HUES48 (cell line): ENCODE results near the gene TNS3.

Experiments used
- H3K27ac ChIP-seq: one replicate; pipeline ENCODE4 v1.7.0; 2013; ENCODE audit warnings: low read depth, low read length, inconsistent platforms
- H3K27me3 ChIP-seq: 2 replicates; pipeline ENCODE4 v1.6.1; 2013; ENCODE audit warnings: mild to moderate bottlenecking, low read length; ENCODE audit not compliant: control insufficient read depth, insufficient read depth
- H3K36me3 ChIP-seq: 2 replicates; pipeline ENCODE4 v1.6.1; 2013; ENCODE audit warnings: low read length; ENCODE audit not compliant: control insufficient read depth, insufficient read depth
- H3K4me1 ChIP-seq: 2 replicates; pipeline ENCODE4 v1.6.1; 2013; ENCODE audit warnings: mild to moderate bottlenecking, low read length; ENCODE audit not compliant: control insufficient read depth, insufficient read depth
- H3K4me3 ChIP-seq: 2 replicates; pipeline ENCODE4 v1.5.1; 2013; ENCODE audit warnings: mild to moderate bottlenecking, low read depth, low read length
- H3K9ac ChIP-seq: 2 replicates; pipeline ENCODE4 v1.6.1; 2013; ENCODE audit warnings: mild to moderate bottlenecking, low read depth, low read length, moderate library complexity
- H3K9me3 ChIP-seq: 2 replicates; pipeline ENCODE4 v1.6.1; 2013; ENCODE audit warnings: low read length; ENCODE audit not compliant: control insufficient read depth, insufficient read depth

Gene TNS3

GRCh38 chr7:47385536-47386125, 196.3 kb downstream of the TNS3 start:
- Histone ChIP-seq H3K27ac (no peak overlapping the region), H3K27me3 (no peaks in the 10 kb centered on the region), H3K9me3 (no peaks in the 10 kb centered on the region), H3K36me3 (no peaks in the 10 kb centered on the region), H3K9ac (no peak overlapping the region), H3K4me3 (no peak overlapping the region), H3K4me1 (peaks cover 8% of the 10 kb centered on the region)

- Histone ChIP-seq H3K9ac (no peak overlapping the region), H3K27me3 (no peaks in the 10 kb centered on the region), H3K4me3 (no peak overlapping the region), H3K27ac (no peak overlapping the region), H3K36me3 (no peaks in the 10 kb centered on the region), H3K4me1 (peaks cover 15% of the 10 kb centered on the region), H3K9me3 (no peaks in the 10 kb centered on the region)
These were observed 197.0 kb downstream of the TNS3 start for GRCh38 chr7:47384755-47385535.

- no peaks in the 10 kb centered on the region for H3K27me3 ChIP-seq
- no peak overlapping the region for H3K9ac ChIP-seq
- H3K4me1 ChIP-seq: peaks cover 26% of the 10 kb centered on the region
- no peaks in the 10 kb centered on the region for H3K9me3 ChIP-seq
- no peak overlapping the region for H3K27ac ChIP-seq
- no peak overlapping the region for H3K4me3 ChIP-seq
- no peaks in the 10 kb centered on the region for H3K36me3 ChIP-seq
These were observed 198.0 kb downstream of the TNS3 start for GRCh38 chr7:47383696-47384445.

GRCh38 chr7:47383072-47383471, 198.8 kb downstream of the TNS3 start:
- H3K9ac ChIP-seq: no peak overlapping the region
- H3K4me1 ChIP-seq: peaks cover 27% of the 10 kb centered on the region
- H3K9me3 ChIP-seq: no peaks in the 10 kb centered on the region
- no peak overlapping the region for H3K4me3 ChIP-seq
- no peaks in the 10 kb centered on the region for H3K27me3 ChIP-seq
- H3K27ac ChIP-seq: no peak overlapping the region
- no peaks in the 10 kb centered on the region for H3K36me3 ChIP-seq

GRCh38 chr7:47382200-47382599, 199.7 kb downstream of the TNS3 start:
- no peaks in the 10 kb centered on the region for H3K9me3 ChIP-seq
- H3K4me1 ChIP-seq: peaks cover 27% of the 10 kb centered on the region
- H3K27ac ChIP-seq: no peak overlapping the region
- H3K27me3 ChIP-seq: no peaks in the 10 kb centered on the region
- no peak overlapping the region for H3K9ac ChIP-seq
- no peaks in the 10 kb centered on the region for H3K36me3 ChIP-seq
- no peak overlapping the region for H3K4me3 ChIP-seq

- H3K9me3 ChIP-seq: no peaks in the 10 kb centered on the region
- no peak overlapping the region; the same call in 1 of the 2 replicates for H3K4me3 ChIP-seq
- H3K9ac ChIP-seq: no peak overlapping the region
- H3K27me3 ChIP-seq: no peaks in the 10 kb centered on the region
- peak overlapping the region; percentile 69 for H3K27ac ChIP-seq
- H3K4me1 ChIP-seq: peaks cover 27% of the 10 kb centered on the region
- no peaks in the 10 kb centered on the region for H3K36me3 ChIP-seq
These were observed 200.8 kb downstream of the TNS3 start for GRCh38 chr7:47381134-47381495.

- no peaks in the 10 kb centered on the region for H3K36me3 ChIP-seq
- H3K27me3 ChIP-seq: no peaks in the 10 kb centered on the region
- H3K4me3 ChIP-seq: no peak overlapping the region
- no peak overlapping the region for H3K9ac ChIP-seq
- no peaks in the 10 kb centered on the region for H3K9me3 ChIP-seq
- peak overlapping the region; percentile 69 for H3K27ac ChIP-seq
- peaks cover 27% of the 10 kb centered on the region for H3K4me1 ChIP-seq
These were observed 201.4 kb downstream of the TNS3 start for GRCh38 chr7:47380325-47381133.

- Histone ChIP-seq H3K9ac (no peak overlapping the region), H3K27ac (peak overlapping the region; percentile 36), H3K9me3 (no peaks in the 10 kb centered on the region), H3K36me3 (no peaks in the 10 kb centered on the region), H3K4me3 (no peak overlapping the region), H3K27me3 (no peaks in the 10 kb centered on the region), H3K4me1 (peaks cover 27% of the 10 kb centered on the region)
These were observed 202.1 kb downstream of the TNS3 start for GRCh38 chr7:47379629-47380324.

GRCh38 chr7:47378728-47379395, 203.0 kb downstream of the TNS3 start:
- Histone ChIP-seq H3K4me1 (peaks cover 27% of the 10 kb centered on the region), H3K36me3 (no peaks in the 10 kb centered on the region), H3K9ac (no peak overlapping the region)

GRCh38 chr7:47377741-47378140, 204.2 kb downstream of the TNS3 start:
- Histone ChIP-seq H3K27ac (no peak overlapping the region), H3K4me1 (peaks cover 27% of the 10 kb centered on the region), H3K36me3 (no peaks in the 10 kb centered on the region), H3K9ac (no peak overlapping the region), H3K9me3 (no peaks in the 10 kb centered on the region), H3K4me3 (no peak overlapping the region), H3K27me3 (no peaks in the 10 kb centered on the region)

More at GRCh38 chr7:47378728-47379395, 203.0 kb downstream of the TNS3 start:
- no peak overlapping the region for H3K27ac ChIP-seq
- no peak overlapping the region for H3K4me3 ChIP-seq
- no peaks in the 10 kb centered on the region for H3K9me3 ChIP-seq
- H3K27me3 ChIP-seq: no peaks in the 10 kb centered on the region
